GF-D8 (cell line): ENCODE results near the gene SCAANT1.

Experiments
- DNase-seq: peaks from one replicate; lab custom pipeline; 2025; lab: John Stamatoyannopoulos, UW

SCAANT1 gene

DNA sequence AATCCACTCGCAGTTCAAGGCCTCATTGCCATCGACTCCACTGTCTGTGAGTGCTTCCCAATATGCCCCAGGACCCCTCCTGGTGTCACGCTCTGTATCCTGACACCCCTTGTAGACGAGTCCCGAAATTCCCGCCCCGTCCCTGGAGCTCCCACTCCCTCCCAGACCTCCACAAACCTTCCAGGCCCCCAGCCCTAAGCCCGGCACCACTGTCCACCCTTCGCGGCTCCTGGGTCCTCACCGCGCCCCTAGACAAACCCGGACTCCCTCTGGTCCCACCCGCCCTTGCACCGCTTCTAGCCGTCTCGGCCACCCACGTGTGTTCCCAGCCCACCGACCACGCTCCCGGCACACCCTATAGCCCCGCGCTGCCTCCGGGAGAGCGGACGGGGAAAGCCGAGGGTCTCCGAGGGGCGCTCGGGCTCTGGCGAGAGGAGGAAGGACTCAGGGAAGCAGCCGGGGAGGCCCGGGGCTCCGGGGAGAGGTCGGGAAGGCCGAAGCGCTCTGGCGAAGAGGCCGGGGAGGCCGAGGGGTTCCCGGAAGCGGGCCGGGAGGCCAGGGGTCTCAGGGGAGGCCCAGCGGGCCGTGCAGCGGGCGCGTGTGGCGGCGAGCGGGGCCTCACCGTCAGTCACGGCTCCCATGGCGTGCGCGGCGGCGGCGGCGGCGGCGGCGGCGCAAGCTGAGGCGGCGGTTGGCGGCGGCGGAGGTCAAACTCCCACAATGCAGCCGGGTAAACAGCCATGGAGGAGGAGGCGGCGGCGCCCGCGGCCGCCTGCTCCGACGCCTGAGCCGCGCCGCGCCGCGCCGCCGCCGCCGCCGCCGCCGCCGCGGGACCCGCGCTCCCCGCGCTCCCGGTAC is 48.8 kb downstream of the SCAANT1 start, which contains the start of the genes ATXN7 and THOC7:
Gene ATXN7, plus strand, starts transcription at position 718 of the 858 bp plus-strand sequence. CDS start 48,732 bp downstream, outside the sequence.
Gene THOC7, minus strand, starts transcription at position 656 of the 858 bp plus-strand sequence. Its CDS starts 15 bp downstream, at position 641.
- DNase-seq: peak; percentile 11

GRCh38 chr3:63862804-63863149 is 49.4 kb downstream of the SCAANT1 start:
- no peak for DNase-seq
